Stimulated activated effector memory CD8-positive, alpha-beta T cell treated with anti-CD3 and anti-CD28 coated beads, Interleukin-12 subunit alpha, Interleukin-12 subunit beta, amount 100 ng/mL, for 72 hours (primary cell): ENCODE results near the gene DHRS4L2.

Source experiments
- ATAC-seq: fragments of 150-1000 bp; cut with Tn5 transposase; 2 replicates; pipeline ENCODE4 v1.10.0; 2021
- DNase-seq, 2 donors: peaks; one replicate each; pipeline ENCODE4 v3.0.0; 2021 to 2022; ENCODE audit warnings: low spot score in 2 of 2
- H3K27ac Mint-ChIP-seq: one replicate; pipeline ENCODE4 v1.8.0; 2022; ENCODE audit warnings: mild to moderate bottlenecking, mixed read lengths
- H3K36me3 Mint-ChIP-seq: one replicate; pipeline ENCODE4 v1.8.0; 2022; ENCODE audit warnings: mild to moderate bottlenecking, mixed read lengths
- H3K4me1 Mint-ChIP-seq: one replicate; pipeline ENCODE4 v1.8.0; 2022; ENCODE audit warnings: mixed read lengths
- H3K4me3 Mint-ChIP-seq: one replicate; pipeline ENCODE4 v1.8.0; 2022; ENCODE audit warnings: mild to moderate bottlenecking, mixed read lengths
- H3K9me3 Mint-ChIP-seq: one replicate; pipeline ENCODE4 v1.8.0; 2022; ENCODE audit warnings: mixed read lengths

DHRS4L2 gene

DNA sequence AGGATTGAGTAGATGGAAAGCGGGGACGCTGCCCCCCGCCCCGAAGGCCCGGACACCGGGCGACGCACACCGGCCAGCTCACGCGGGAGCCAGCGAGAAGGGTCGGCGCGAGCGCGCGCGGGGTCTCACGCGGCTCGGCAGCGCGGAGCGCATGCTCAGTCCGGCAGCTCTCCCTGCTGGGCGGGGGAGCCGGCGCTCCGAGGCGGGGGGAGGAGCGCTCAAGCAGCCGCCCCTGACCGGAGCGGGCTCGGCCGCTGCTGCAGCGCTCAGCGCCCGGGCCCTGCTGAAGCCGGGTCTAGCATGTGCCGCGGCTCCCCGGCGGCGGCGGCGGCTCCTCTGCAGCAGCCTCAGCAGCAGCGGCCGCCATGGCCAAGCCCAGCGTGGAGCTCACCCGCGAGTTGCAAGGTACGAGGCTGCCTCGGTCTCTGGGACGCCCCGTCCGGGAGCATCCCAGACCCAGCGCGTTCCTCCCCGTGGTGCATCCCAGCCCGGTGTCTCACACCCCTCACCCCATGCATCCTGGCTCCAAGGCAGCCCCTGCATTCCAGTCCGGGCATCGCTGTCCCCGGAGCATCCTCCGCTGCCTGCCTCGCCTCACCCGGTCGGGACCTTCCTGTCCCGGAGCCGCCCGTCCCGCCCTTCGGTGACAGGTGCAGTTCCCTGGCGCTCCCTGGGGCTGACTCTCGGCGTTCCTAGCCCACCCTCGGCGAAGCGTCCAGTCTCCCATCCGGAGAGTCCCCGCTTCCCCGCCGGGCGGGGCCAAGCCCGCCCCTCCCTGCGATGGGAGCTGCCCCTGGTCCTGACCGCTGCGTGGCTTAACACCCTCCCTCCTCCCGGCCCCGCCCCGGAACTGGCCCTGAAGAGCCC lies 63.3 kb downstream of the DHRS4L2 start, which contains the start of gene CARMIL3:
TSS of gene CARMIL3 (plus strand) at position 221 of the 867 bp plus-strand sequence. CDS start at position 366, 145 bp downstream.
- Mint-ChIP-seq H3K9me3 (no peaks in the 10 kb centered on the region), H3K4me1 (peaks cover 31% of the 10 kb centered on the region)

DNA sequence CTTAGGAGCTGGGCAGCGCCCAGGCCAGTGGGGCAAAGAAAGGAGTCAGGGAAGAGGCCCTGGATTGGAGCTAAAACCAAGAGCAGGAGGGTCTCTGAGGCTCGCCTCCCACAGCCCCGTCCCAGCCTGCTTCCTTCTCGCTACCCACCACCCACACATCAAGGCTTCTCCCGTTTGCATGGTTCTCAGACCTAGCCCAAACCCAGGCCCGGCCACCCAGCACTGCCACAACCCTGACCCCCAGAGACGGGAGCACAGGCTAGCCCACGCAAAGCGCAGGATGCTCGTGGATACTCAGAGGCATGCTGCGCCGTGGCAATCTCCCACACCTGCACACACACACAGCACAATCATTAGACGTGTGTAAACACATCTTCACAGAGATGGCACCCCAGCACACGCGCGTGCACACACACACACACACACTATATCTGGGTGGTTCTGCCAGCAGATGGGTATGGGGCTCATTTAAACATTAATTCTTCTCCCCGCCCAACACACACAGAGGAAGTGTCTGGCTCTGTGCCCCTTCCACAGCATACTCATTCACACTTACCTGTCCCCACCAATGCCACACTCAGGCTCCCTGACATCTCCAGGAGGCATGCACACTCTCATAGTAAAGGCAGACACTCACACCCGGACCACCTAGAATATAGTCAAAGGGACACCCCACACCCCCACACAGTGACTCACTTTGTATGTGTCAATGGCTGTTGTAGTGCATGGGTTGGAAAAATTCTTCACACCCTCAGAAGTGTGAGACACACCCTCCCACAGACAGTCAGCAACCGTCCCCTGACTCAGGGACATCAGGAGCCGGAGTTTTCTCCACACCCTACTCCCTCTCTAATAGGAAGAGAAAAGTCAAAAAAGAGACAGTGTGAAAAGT lies 64.2 kb downstream of the DHRS4L2 start:
- Mint-ChIP-seq H3K4me1 (peaks cover 31% of the 10 kb centered on the region), H3K36me3 (peaks cover 12% of the 10 kb centered on the region), H3K4me3 (peak overlapping the region; percentile 77), H3K9me3 (no peaks in the 10 kb centered on the region), H3K27ac (peak overlapping the region; percentile 66)
- DNase-seq = peak; percentile 42 to 81
- ATAC-seq = peak; percentile 93

More for the DNA sequence above, 63.3 kb downstream of the DHRS4L2 start, which contains the start of gene CARMIL3:
- Mint-ChIP-seq H3K4me3 (peak within 1 kb of the TSS; percentile 77), H3K36me3 (peaks cover 12% of the 10 kb centered on the region), H3K27ac (peak within 1 kb of the TSS; percentile 88)
- ATAC-seq (peak; percentile 69), DNase-seq (peak; percentile 59 to 86)

DNA sequence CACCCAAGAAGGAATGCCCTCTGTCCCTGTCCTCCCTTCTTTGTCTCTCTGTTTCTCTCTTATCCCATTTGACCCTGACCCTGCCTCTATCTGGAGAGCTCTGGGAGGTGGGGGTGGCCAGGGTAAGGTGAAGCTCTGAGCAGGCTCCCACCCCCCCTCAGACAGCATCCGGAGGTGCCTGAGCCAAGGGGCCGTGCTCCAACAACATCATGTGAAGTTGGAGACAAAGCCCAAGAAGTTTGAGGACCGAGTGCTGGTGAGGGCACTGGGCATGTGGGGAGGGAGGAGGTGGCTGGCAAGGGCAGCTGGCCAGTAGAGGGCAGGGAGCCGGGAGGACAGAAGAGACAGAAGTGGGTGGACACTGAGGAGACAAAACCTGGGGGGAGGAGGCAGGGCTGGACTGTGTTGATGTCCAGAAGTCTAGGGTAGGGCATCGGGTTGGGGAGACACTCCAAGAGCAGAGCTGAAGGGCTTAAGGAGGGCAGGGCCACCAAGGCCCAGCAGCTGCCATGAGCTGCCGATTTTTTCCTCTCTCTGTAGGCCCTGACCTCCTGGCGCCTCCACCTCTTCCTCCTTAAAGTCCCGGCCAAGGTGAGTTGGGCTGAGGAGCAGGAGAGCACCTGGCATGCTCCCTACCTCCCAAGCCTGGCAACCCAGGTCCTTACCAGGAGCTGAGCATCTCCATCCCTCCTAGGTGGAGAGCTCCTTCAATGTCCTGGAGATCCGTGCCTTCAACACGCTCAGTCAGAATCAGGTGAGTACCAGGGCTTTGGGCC lies 65.0 kb downstream of the DHRS4L2 start:
- Mint-ChIP-seq H3K36me3 (peaks cover 12% of the 10 kb centered on the region), H3K9me3 (no peaks in the 10 kb centered on the region), H3K4me1 (peaks cover 40% of the 10 kb centered on the region), H3K27ac (peak overlapping the region; percentile 66), H3K4me3 (peak overlapping the region; percentile 77)
- DNase-seq = no peak
- ATAC-seq = no peak

DNA sequence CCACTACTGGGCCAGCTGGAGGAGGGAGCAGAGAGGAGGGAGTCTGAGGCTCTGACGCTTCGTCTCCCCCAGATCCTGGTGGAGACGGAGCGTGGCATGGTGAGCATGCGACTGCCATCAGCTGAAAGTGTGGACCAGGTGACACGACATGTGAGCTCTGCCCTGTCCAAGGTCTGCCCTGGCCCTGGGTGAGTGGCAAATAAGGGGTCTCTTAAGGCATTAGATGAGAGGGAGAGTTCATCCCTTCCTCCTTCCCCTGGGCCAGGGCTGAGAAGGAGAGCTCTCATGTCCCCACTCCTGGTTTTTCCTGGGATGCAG lies 65.6 kb downstream of the DHRS4L2 start:
- no peak for ATAC-seq
- Mint-ChIP-seq H3K4me3 (no peak overlapping the region), H3K27ac (no peak overlapping the region), H3K36me3 (peaks cover 12% of the 10 kb centered on the region), H3K4me1 (peaks cover 44% of the 10 kb centered on the region), H3K9me3 (no peaks in the 10 kb centered on the region)
- no peak for DNase-seq

DNA sequence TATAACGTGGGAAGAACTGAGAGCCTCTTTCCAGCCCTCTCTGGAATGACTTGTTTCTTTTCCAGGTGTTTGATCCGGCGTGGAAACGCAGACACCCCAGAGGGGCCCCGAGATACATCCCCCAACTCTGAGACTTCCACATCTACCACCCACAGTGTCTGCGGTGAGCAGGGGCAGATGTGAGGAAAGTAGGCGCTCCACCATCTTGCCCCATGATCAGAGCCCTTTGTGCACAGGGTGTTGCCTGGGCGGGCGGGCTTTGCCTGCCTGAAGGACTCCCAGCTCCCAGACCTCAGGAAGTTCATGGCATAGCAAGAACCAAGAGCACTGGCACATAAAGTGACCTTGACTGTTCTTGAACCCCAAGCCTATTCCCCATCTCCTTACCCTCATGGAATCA lies 65.9 kb downstream of the DHRS4L2 start:
- Mint-ChIP-seq H3K27ac (no peak overlapping the region), H3K4me3 (no peak overlapping the region), H3K36me3 (peaks cover 12% of the 10 kb centered on the region), H3K4me1 (peaks cover 44% of the 10 kb centered on the region), H3K9me3 (no peaks in the 10 kb centered on the region)
- ATAC-seq (no peak), DNase-seq (no peak)
